K562 (cell line): Measurements from ENCODE around the gene GGT1. TPM values are rescaled to one million over a fixed set of nuclear protein-coding genes. Genes with fewer than 3 reads are reported as not detected.

Source experiments
- ARID2 ChIP-seq: fragments of 450-650 bp; IDR thresholded peaks from 2 replicates; pipeline ENCODE4 v1.6.1; 2017; ENCODE audit warnings: antibody characterized with exemption, mild to moderate bottlenecking
- CBX8 ChIP-seq: fragments of 200-600 bp; sonication (generic); IDR thresholded peaks from 2 replicates; pipeline ENCODE4 v1.6.1; 2012; ENCODE audit warnings: borderline replicate concordance, mixed run types, low read depth, mild to moderate bottlenecking, moderate library complexity, mixed read lengths, low read length, control low read depth, inconsistent platforms; ENCODE audit not compliant: poor library complexity, severe bottlenecking; ENCODE audit errors: extremely low read depth
- CTBP1 ChIP-seq: fragments of 450-650 bp; IDR thresholded peaks from 2 replicates; pipeline ENCODE4 v1.6.1; 2016; ENCODE audit warnings: borderline replicate concordance
- HDAC3 ChIP-seq: fragments of 450-650 bp; IDR thresholded peaks from 2 replicates; pipeline ENCODE4 v1.6.1; 2018; ENCODE audit warnings: borderline replicate concordance, mild to moderate bottlenecking, moderate library complexity; ENCODE audit not compliant: partially characterized antibody
- KLF1 ChIP-seq: fragments of 450-650 bp; IDR thresholded peaks from 2 replicates; pipeline ENCODE4 v1.6.1; 2016; ENCODE audit warnings: missing genetic modification characterization, missing compliant biosample characterization
- MYC ChIP-seq, 2 experiments: fragments of 250-450 bp in 1 of 2; sonication (Bioruptor Pico) in 1 of 2; IDR thresholded peaks; 2 replicates each; pipeline versions ENCODE4 v1.5.1 to v1.6.1; 2012 to 2021; ENCODE audit warnings: low read depth in 2 of 2, borderline replicate concordance in 1 of 2, improper control_type of control experiment in 1 of 2, low read length in 1 of 2, mild to moderate bottlenecking in 1 of 2, moderate library complexity in 1 of 2
- SIX5 ChIP-seq, 2 experiments: IDR thresholded peaks; 2 replicates each; pipeline ENCODE4 v1.6.1; 2011; ENCODE audit warnings: low read length in 2 of 2, borderline replicate concordance in 1 of 2, low read depth in 1 of 2, mild to moderate bottlenecking in 1 of 2, moderate library complexity in 1 of 2; ENCODE audit not compliant: insufficient read depth in 1 of 2
- SNIP1 ChIP-seq: fragments of 450-650 bp; IDR thresholded peaks from 2 replicates; pipeline ENCODE4 v1.7.1; 2017; ENCODE audit warnings: low read depth, mild to moderate bottlenecking
- STAT5A ChIP-seq: IDR thresholded peaks from 2 replicates; pipeline ENCODE4 v1.6.1; 2012; ENCODE audit warnings: low read length, inconsistent platforms, borderline replicate concordance
- TBP ChIP-seq: optimal IDR thresholded peaks from 2 replicates; pipeline ENCODE3; 2011; ENCODE audit warnings: low read depth, low read length, improper control_type of control experiment
- ZFP36 ChIP-seq: fragments of 150-350 bp; IDR thresholded peaks from 2 replicates; pipeline ENCODE4 v1.6.1; 2018; ENCODE audit warnings: low read length, low read depth; ENCODE audit not compliant: partially characterized antibody
- ZNF239 ChIP-seq: fragments of 250-450 bp; sonication (Bioruptor Pico); IDR thresholded peaks from 2 replicates; pipeline ENCODE4 v1.4.0; 2020; ENCODE audit warnings: mild to moderate bottlenecking
- ZNF280A ChIP-seq: fragments of 450-650 bp; IDR thresholded peaks from 2 replicates; pipeline ENCODE4 v1.6.1; 2018; ENCODE audit warnings: mild to moderate bottlenecking, low read depth; ENCODE audit not compliant: partially characterized antibody
- ZNF384 ChIP-seq: IDR thresholded peaks from 2 replicates; pipeline ENCODE4 v1.6.1; 2012; ENCODE audit warnings: low read depth, low read length, improper control_type of control experiment
- ZSCAN32 ChIP-seq: fragments of 450-650 bp; formaldehyde crosslinking; IDR thresholded peaks from 2 replicates; pipeline ENCODE4 v1.4.0; 2020; ENCODE audit warnings: mild to moderate bottlenecking, moderate library complexity
- polyA plus RNA-seq, 8 experiments: library from polyadenylated mRNA; depleted of rRNA in 4 of 8; stranded (reverse) in 5 of 8; unstranded in 3 of 8; fragments of >200 nt; fragmentation: Nextera tagmentation in 2 of 8; fragmentation: Illumina TruSeq in 1 of 8; extraction: Ambion mirVana in 2 of 8; extraction: Trizol in 1 of 8; gene quantifications; 2 replicates each; pipeline versions ENCODE4 v1.2.1 to v1.2.3, GENCODE V29; 2011 to 2014; ENCODE audit warnings: inconsistent platforms in 1 of 8, missing spikeins in 1 of 8
- total RNA-seq, 7 experiments: library from RNA; depleted of rRNA in 6 of 7; stranded (reverse); fragments of >200 nt in 6 of 7; fragmentation: Illumina TruSeq in 2 of 7; extraction: Trizol in 2 of 7; gene quantifications; 2 replicates each; pipeline versions ENCODE4 v1.2.1 to v1.2.3, GENCODE V29; 2011 to 2021; ENCODE audit warnings: low replicate concordance in 1 of 7
- TF ChIP-seq, protein P1 (sequence below): fragments of 250-450 bp; sonication (Bioruptor Pico); IDR thresholded peaks from 2 replicates; pipeline ENCODE4 v1.5.0; 2020; ENCODE audit warnings: mild to moderate bottlenecking, borderline replicate concordance
- TF ChIP-seq, protein P2 (sequence below): fragments of 250-450 bp; sonication (Bioruptor Pico); IDR thresholded peaks from 2 replicates; pipeline ENCODE4 v1.4.0; 2020; ENCODE audit warnings: mild to moderate bottlenecking, moderate library complexity

Gene GGT1
- total and polyA plus RNA-seq, 9 of the 15 experiments (the other 6 are each of a cell fraction or from before 2014, with no cell fraction given): 0.46 to 11.8 (median 6.9) TPM

GRCh38 chr22:24555165-24556039 is 47.6 kb upstream of the GGT1 start, which contains the start of gene SNRPD3 (continued):
- TF ChIP-seq MYC (IDR thresholded peaks at IDR 0.05; ENCODE audit: low read depth, low read length) (peak; percentile 86), MYC (CRISPR knock-in tag; IDR thresholded peaks at IDR 0.05; ENCODE audit: borderline replicate concordance, low read depth) (peak; percentile 60; the same call in 1 of the 2 replicates), CTBP1 (peak; percentile 67; the same call in 1 of the 2 replicates), KLF1 (no peak), ZNF239 (no peak), ARID2 (no peak), SIX5 (IDR thresholded peaks at IDR 0.05; ENCODE audit: borderline replicate concordance in 1 of 2, insufficient read depth in 1 of 2, low read depth in 1 of 2, low read length in 2 of 2) (0 out of 4 replicates have a peak, but pooled peaks of 1 of the 2 experiments have one; percentile 26), ZNF384 (no peak), HDAC3 (peak; percentile 72), TBP (peak; percentile 85), ZNF280A (no peak), SNIP1 (no peak), CBX8 (no peak), ZFP36 (no peak), ZSCAN32 (no peak), STAT5A (no peak)
- TF ChIP-seq, protein P1, sequence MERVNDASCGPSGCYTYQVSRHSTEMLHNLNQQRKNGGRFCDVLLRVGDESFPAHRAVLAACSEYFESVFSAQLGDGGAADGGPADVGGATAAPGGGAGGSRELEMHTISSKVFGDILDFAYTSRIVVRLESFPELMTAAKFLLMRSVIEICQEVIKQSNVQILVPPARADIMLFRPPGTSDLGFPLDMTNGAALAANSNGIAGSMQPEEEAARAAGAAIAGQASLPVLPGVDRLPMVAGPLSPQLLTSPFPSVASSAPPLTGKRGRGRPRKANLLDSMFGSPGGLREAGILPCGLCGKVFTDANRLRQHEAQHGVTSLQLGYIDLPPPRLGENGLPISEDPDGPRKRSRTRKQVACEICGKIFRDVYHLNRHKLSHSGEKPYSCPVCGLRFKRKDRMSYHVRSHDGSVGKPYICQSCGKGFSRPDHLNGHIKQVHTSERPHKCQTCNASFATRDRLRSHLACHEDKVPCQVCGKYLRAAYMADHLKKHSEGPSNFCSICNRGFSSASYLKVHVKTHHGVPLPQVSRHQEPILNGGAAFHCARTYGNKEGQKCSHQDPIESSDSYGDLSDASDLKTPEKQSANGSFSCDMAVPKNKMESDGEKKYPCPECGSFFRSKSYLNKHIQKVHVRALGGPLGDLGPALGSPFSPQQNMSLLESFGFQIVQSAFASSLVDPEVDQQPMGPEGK (CRISPR knock-in tag): no peak
- TF ChIP-seq, protein P2, sequence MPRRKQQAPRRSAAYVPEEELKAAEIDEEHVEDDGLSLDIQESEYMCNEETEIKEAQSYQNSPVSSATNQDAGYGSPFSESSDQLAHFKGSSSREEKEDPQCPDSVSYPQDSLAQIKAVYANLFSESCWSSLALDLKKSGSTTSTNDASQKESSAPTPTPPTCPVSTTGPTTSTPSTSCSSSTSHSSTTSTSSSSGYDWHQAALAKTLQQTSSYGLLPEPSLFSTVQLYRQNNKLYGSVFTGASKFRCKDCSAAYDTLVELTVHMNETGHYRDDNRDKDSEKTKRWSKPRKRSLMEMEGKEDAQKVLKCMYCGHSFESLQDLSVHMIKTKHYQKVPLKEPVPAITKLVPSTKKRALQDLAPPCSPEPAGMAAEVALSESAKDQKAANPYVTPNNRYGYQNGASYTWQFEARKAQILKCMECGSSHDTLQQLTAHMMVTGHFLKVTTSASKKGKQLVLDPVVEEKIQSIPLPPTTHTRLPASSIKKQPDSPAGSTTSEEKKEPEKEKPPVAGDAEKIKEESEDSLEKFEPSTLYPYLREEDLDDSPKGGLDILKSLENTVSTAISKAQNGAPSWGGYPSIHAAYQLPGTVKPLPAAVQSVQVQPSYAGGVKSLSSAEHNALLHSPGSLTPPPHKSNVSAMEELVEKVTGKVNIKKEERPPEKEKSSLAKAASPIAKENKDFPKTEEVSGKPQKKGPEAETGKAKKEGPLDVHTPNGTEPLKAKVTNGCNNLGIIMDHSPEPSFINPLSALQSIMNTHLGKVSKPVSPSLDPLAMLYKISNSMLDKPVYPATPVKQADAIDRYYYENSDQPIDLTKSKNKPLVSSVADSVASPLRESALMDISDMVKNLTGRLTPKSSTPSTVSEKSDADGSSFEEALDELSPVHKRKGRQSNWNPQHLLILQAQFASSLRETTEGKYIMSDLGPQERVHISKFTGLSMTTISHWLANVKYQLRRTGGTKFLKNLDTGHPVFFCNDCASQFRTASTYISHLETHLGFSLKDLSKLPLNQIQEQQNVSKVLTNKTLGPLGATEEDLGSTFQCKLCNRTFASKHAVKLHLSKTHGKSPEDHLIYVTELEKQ: no peak
